ENCODE measurements around the gene STX16. TPM values are rescaled to one million over a fixed set of nuclear protein-coding genes. Genes with fewer than 3 reads are reported as not detected.
A peak's percentile ranks its signal among the peaks of the same experiment; 100 is the strongest.

Gene STX16
- polyA plus RNA-seq, 3 donors: 60.2 to 88.8 (median 64.3) TPM

- no peak for DNase-seq (ENCODE audit: extremely low read depth in 1 of 11, low read depth in 9 of 11, low spot score in 4 of 11)
These were observed 10.8 kb downstream of the STX16 start for GRCh38 chr20:58661598-58662473.

DNA sequence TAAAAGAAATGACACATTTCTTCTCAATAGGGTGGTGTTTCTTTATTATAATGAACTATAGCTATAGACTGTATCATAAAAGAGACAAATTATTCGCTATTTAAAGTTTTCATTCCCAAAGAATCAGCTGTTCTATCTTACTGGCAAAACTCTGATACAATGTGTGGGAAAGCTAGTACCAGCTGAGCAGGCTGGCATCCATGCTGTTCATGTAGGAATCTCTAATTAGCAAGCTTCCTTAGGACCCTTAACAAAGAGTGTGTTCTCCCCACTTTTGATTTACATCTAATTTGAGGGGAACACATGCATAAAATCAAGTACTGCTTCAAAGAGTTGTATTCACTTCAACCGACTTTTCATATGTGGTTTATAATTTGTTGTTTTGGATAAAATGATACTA lies 13.2 kb downstream of the STX16 start:
- no peak for DNase-seq (ENCODE audit: extremely low read depth in 1 of 11, low read depth in 9 of 11, low spot score in 4 of 11)

DNA sequence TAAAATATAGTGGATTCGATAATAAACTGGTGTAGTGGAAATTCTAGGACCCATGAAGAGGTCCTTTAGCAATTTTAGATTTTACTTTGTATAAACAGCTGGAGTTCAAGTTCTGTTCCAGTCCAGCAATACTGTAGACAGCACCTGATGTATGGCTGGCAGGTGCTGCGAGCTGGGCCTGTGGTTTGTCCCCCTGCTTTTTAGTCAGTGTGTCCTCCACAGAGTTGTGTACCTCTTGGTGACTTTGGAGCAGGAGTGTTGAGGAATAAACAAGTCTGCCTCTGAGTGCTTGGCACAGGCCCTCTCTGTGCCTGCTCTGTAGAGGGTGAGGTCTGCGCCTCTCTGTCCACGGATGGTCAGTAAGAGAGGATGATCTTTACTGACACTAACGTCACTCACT lies 13.8 kb downstream of the STX16 start:
- no peak for DNase-seq (ENCODE audit: extremely low read depth in 1 of 11, low read depth in 9 of 11, low spot score in 4 of 11)

DNA sequence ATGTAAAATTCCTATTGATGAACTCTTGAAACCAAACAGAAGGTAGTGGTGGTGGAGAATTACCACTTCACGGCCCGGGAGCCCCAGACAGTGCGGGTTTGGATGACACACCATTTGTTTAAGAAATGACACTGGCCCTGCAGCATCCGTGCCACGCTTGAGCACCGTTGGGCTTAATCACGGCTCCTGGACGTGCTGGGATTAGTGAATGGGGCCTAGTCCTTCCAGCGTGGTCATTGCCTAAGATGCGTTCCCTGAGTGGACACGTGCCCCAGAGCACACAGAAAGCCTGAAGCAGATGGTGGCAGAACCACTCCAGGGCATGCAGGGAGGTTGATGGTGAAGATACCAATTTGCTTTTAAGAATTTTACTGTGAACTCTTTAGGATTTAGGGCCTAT lies 14.5 kb downstream of the STX16 start:
- DNase-seq (ENCODE audit: extremely low read depth in 1 of 11, low read depth in 9 of 11, low spot score in 4 of 11): no peak

DNA sequence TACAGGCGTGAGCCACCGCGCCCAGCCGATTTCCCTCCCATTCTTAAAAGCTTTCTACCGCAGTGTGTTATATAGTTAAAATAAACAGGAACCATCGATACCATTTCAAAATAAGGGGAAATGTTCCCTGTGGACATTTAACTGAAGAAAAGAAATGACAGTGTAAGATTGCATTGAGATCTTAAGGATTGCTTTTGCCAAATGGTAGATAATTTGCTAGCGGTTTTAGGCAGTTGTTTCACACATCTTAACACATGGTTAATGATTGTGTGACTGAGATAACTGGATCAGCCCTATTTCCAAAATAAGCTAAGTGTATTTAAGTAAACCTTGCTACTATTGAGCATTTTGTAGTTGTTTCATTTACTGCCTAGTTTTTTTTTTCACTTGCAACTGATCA lies 15.6 kb downstream of the STX16 start:
- no peak for DNase-seq (ENCODE audit: extremely low read depth in 1 of 11, low read depth in 9 of 11, low spot score in 4 of 11)

DNA sequence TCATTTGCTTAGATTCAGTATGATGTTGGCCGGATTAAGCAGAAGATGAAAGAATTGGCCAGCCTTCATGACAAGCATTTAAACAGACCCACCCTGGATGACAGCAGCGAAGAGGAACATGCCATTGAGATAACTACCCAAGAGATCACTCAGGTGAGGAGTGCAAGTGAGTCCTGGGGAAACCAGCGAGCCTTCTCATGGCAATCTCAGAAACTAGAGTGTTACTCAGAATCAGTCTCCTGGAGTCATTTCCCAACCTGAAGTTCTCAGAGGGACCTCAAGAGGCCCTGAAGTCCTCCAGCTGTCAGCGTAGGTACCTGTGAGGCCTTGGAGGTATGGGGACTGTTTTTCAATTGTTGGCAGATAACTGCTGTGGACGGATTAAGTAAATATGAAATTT lies 16.9 kb downstream of the STX16 start:
- DNase-seq (ENCODE audit: extremely low read depth in 1 of 11, low read depth in 9 of 11, low spot score in 4 of 11): no peak

DNA sequence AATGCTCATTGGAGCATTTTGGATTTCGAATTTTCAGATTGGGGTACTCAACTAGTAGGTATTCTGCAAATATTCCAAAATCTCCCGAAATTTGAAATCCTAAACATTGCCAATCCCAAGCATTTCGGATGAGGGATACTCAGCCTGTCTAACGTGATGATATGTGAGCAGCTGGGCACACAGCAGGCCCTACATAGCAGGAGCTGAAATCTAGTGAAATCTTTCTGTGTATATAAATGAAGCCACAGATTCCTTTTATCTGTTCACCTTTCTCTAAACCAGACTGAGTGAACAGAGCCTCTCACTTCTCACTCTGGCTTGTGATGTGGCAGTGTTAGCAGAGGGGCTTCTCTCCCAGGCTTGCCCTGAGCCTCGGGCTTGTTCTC lies 17.8 kb downstream of the STX16 start:
- no peak for DNase-seq (ENCODE audit: extremely low read depth in 1 of 11, low read depth in 9 of 11, low spot score in 4 of 11)

GRCh38 chr20:58669287-58670006 lies 18.4 kb downstream of the STX16 start:
- no peak for DNase-seq (ENCODE audit: extremely low read depth in 1 of 11, low read depth in 9 of 11, low spot score in 4 of 11)

DNA sequence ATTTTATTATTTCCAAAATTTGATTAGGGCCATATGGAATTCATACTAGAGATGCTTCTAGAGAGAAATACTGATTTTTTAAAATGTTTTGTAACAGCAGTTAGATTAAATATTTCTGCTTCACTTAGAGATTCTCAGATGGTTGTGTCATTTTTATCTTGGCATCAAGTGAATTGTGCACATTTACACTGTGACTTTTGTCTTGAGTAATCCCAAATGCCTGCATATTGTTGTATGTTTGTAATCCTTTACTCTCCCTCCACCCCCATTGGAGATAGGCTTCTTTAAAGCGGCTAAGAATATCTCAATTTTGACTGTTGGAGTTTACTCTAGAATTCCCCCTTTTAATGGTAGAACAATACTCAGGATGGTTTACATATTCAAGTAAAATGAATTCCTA lies 19.0 kb downstream of the STX16 start:
- no peak for DNase-seq (ENCODE audit: extremely low read depth in 1 of 11, low read depth in 9 of 11, low spot score in 4 of 11)

- DNase-seq (ENCODE audit: extremely low read depth in 1 of 11, low read depth in 9 of 11, low spot score in 4 of 11): no peak
These were observed 19.6 kb downstream of the STX16 start for GRCh38 chr20:58670659-58671058.

GRCh38 chr20:58673119-58673518 lies 22.0 kb downstream of the STX16 start:
- no peak for DNase-seq (ENCODE audit: extremely low read depth in 1 of 11, low read depth in 9 of 11, low spot score in 4 of 11)

- no peak for DNase-seq (ENCODE audit: extremely low read depth in 1 of 11, low read depth in 9 of 11, low spot score in 4 of 11)
These were observed 24.1 kb downstream of the STX16 start for GRCh38 chr20:58675146-58675584.

- DNase-seq (ENCODE audit: extremely low read depth in 1 of 11, low read depth in 9 of 11, low spot score in 4 of 11): no peak
These were observed 24.6 kb downstream of the STX16 start for GRCh38 chr20:58675641-58676040.

DNA sequence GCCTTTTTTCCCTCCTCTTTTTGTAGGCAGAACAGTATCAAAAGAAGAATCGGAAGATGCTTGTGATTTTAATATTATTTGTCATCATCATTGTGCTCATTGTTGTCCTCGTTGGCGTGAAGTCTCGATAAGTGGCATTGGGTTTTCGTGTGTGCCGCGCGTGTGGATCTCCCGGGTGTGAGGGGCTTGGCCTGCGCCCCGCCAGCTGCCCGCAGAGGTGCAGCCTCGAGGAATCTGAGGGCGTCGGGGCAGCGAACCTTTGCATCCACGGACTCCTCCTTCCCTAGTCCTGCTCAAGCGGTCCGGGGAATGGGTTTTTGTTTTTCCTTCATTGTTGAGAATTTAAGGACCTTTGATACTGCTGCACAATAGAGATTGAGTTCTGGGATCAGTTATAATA lies 25.1 kb downstream of the STX16 start:
- no peak for DNase-seq (ENCODE audit: extremely low read depth in 1 of 11, low read depth in 9 of 11, low spot score in 4 of 11)

DNA sequence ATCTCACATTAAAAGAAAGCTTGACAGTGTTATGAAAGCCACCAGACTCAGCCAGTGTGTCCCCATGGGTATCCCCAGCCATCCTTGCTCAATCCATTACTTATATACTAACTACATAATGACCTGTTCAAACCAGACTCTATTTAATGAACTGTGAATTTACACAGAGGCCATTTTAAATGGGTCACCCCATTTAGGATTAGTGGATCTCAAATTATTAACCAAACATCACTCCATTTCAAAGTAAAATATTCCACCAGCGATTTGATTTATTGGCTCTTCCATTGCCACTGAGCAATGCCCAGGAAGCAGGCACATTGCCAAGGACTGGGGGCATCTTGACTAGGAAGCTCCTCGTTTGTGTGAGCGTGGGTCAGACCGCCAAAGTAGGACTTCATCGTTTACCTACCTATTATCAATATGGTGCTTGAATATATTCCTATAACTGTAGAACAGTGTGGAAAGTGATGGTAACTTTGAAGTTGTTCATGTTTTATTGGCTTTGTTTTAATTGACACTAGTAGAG lies 26.1 kb downstream of the STX16 start:
- DNase-seq (ENCODE audit: extremely low read depth in 1 of 11, low read depth in 9 of 11, low spot score in 4 of 11): peak in 1 of 11 donors; percentile 32

DNA sequence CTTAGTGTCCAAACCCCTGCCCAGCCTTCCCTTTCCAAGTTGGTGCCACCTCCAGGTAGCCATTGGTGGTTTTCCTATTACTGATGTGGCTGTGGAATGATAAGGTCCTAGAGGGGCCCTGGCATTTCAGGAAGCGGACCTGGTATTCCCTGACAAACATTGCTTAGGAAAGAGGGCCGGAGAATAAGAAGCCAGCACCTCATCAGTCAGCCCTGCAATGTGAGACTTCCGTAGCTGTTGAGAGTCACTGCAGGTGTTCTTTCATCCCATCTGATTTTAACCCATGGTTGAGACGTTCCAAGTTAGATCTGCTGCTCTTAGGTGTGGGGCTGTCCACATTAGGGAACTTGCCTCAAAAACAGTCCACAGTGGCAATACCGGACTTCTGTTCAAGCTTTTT lies 26.7 kb downstream of the STX16 start:
- no peak for DNase-seq (ENCODE audit: extremely low read depth in 1 of 11, low read depth in 9 of 11, low spot score in 4 of 11)

DNA sequence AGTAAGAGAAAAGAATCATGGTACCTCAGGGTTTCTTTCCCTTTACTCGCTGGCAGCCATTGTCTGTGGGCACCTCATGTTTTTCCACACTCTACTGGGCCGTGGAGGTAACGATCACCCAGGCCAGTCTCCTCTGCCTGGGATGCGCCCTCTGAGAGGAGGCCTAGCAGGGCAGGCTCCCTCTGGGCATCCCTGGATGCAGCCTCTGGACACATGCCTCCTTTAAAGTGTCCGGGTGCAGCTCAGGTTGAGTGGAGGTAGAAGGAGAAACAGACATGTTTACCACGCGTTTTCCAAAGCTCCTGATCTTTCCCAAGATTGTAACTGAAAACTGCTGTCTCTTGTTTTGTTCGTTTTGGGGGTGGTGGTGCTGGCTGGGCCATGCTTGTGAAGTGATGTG lies 27.7 kb downstream of the STX16 start:
- no peak for DNase-seq (ENCODE audit: extremely low read depth in 1 of 11, low read depth in 9 of 11, low spot score in 4 of 11)

DNA sequence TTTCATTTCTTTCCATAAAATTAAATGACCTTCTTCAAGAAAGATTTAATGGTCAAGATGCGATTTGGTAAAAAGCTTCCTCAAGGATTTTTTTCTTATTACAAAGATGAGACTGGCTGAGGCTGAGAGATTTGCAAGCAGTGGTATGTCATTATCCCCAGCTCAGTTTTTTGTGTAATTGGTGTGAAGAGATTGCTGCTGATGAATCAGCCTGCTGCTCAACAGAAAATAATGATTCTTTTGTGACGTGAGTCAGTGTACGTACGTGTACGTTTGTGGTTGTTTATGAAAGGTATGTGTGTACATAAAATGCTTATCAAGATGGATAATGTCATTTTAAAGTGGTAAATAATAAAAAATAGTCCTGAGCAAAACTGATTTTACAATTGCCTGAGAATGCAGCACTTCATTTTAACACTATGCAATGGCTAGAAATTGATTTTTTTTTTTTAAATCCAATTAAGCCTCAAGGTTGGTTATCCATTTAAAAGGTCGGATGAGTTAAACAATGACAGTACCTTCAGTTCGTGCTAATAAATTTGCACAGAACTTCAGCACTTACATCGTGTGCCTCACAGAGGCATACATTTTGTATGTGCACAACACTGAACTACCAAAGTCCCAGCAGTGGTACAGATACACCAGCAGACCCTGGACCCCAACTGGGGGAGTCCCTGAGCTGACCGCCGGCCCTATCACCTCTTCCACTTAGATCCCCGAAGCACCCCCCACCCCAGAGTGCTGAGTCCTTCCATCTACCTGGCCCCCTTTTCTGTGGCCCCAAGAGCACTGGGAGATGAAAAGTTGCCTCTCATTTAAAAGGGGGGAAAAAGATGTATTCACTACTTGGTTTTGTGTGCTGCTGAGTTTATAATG lies 31.8 kb downstream of the STX16 start:
- no peak for DNase-seq (ENCODE audit: extremely low read depth in 1 of 11, low read depth in 9 of 11, low spot score in 4 of 11)

- DNase-seq (ENCODE audit: extremely low read depth in 1 of 11, low read depth in 9 of 11, low spot score in 4 of 11): no peak
These were observed 33.2 kb downstream of the STX16 start for GRCh38 chr20:58684291-58684690.

Data from renal cortex interstitium (tissue), 11 donors.